AG04450 (cell line): ENCODE results near the gene SECTM1. TPM values are rescaled to one million over a fixed set of nuclear protein-coding genes. Genes with fewer than 3 reads are reported as not detected.

Source experiments
- CTCF ChIA-PET: fragments of 300-600, 350-600 bp; formaldehyde crosslinking; extraction: SDS; loops from one replicate; lab custom pipeline; 2022; ENCODE audit warnings: antibody characterized with exemption, inconsistent platforms; lab: Charles Lee
- POLR2A ChIA-PET: fragments of 350-600 bp; formaldehyde crosslinking; extraction: SDS; loops from one replicate; lab custom pipeline; 2021; ENCODE audit warnings: antibody characterized with exemption, inconsistent platforms; lab: Yijun Ruan, JAX
- DNase-seq: peaks from one replicate; pipeline ENCODE4 v3.0.0-alpha.2; 2011; ENCODE audit warnings: low read depth, low spot score
- H3K27ac ChIP-seq: one replicate; pipeline ENCODE4 v1.5.1; 2012; ENCODE audit warnings: low read depth, low read length, control low read depth
- H3K27me3 ChIP-seq: one replicate; pipeline ENCODE4 v1.6.0; 2012; ENCODE audit warnings: low read length; ENCODE audit not compliant: control insufficient read depth, insufficient read depth
- H3K4me3 ChIP-seq: 2 replicates; pipeline ENCODE4 v1.5.1; 2011; ENCODE audit warnings: mild to moderate bottlenecking, low read depth, low read length, control low read depth
- H3K9me3 ChIP-seq: 2 replicates; pipeline ENCODE4 v1.5.1; 2012; ENCODE audit warnings: low read length; ENCODE audit not compliant: control insufficient read depth, insufficient read depth
- polyA plus RNA-seq: library from polyadenylated mRNA; depleted of rRNA; stranded (reverse); fragments of >200 nt; gene quantifications from 2 replicates; pipeline ENCODE4 v1.2.3, GENCODE V29; 2011
- TF ChIP-seq, protein P1 (sequence below): IDR thresholded peaks from 2 replicates; pipeline ENCODE4 v1.5.1; 2011; ENCODE audit warnings: low read depth, low read length, control low read depth, inconsistent platforms

SECTM1 gene
- polyA plus RNA-seq, 1 experiment = 8.0 TPM

DNA sequence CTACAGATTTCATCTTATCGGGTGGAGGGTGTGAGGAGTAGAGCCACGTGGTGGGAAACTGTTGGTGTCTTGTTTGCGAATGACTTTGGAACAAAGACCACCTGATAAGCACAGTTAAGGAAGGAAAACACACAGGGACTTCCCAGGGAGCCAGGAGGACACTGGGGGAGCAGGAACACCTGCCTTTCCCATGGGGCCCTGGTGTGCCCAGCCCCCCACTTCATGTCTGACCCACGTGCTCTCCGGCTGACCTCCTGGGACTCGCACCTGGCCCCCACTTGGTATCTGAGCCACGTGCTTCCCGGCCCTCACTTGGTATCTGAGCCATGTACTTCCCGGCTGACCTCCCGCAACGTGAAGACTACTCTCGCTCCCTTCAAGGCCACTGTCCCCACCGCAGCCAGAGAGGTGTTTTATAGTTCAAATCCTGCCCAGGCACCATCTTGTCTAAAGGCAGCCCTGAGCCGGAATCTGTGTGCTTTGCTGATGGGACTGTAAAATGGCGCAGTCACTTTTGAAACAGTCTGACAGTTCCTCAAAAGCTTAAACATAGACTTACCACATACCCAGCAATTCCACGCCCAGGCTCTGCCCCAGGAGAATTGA, 54.7 kb downstream of the SECTM1 start:
- TF ChIP-seq, protein P1, sequence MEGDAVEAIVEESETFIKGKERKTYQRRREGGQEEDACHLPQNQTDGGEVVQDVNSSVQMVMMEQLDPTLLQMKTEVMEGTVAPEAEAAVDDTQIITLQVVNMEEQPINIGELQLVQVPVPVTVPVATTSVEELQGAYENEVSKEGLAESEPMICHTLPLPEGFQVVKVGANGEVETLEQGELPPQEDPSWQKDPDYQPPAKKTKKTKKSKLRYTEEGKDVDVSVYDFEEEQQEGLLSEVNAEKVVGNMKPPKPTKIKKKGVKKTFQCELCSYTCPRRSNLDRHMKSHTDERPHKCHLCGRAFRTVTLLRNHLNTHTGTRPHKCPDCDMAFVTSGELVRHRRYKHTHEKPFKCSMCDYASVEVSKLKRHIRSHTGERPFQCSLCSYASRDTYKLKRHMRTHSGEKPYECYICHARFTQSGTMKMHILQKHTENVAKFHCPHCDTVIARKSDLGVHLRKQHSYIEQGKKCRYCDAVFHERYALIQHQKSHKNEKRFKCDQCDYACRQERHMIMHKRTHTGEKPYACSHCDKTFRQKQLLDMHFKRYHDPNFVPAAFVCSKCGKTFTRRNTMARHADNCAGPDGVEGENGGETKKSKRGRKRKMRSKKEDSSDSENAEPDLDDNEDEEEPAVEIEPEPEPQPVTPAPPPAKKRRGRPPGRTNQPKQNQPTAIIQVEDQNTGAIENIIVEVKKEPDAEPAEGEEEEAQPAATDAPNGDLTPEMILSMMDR = no peak
- Histone ChIP-seq H3K4me3 (no peak overlapping the region), H3K27ac (no peak overlapping the region), H3K9me3 (no peaks in the 10 kb centered on the region), H3K27me3 (no peaks in the 10 kb centered on the region)
- ChIA-PET POLR2A (no interaction called here), CTCF (no interaction called here)
- no peak for DNase-seq

DNA sequence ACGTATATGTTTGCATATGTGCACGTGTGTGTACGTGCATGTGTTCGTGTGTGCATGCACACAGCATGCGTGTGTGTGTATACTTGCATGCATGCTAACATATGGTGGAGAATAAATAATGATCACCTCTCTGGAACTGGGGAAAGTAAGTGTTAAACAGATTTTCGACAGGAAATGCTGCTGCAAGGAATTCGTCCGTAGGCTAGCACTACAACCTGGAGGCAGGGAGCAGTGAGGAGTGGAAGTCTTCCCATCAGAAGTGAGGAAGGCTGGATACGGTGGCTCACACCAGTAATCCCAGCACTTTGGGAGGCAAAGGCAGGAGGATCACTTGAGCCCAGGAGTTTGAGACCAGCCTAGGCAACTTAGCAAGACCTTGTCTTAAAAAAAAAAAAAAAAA, 55.3 kb downstream of the SECTM1 start:
- TF ChIP-seq, protein P1 = no peak
- ChIA-PET POLR2A (no interaction called here), CTCF (no interaction called here)

DNA sequence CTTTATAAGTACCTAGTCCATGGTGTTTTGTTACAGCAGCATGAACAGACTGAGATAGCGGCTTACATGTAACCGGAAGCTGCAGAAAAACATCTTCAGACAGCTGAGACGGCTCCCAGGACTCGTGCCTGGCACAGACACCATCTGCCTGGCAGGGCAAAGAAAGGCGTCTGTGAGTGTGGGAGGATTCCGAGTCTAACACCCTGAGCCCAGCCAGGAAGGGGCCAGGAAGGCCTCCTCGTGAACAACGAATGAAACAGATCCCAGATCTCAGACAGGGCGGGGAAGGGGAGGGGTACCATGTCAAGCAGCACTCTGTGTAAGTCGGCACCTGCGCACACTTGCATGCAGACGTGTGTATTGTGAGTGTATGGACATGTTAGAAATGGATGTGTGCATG, 55.7 kb downstream of the SECTM1 start:
- TF ChIP-seq, protein P1 = no peak
- no peak for DNase-seq
- CTCF ChIA-PET = no interaction called here
- Histone ChIP-seq H3K9me3 (no peaks in the 10 kb centered on the region), H3K27ac (no peak overlapping the region), H3K27me3 (no peaks in the 10 kb centered on the region), H3K4me3 (no peak overlapping the region)
- POLR2A ChIA-PET = no interaction called here

More for the DNA sequence above, 55.3 kb downstream of the SECTM1 start:
- no peak for DNase-seq
- Histone ChIP-seq H3K27ac (no peak overlapping the region), H3K9me3 (no peaks in the 10 kb centered on the region), H3K4me3 (no peak overlapping the region), H3K27me3 (no peaks in the 10 kb centered on the region)

DNA sequence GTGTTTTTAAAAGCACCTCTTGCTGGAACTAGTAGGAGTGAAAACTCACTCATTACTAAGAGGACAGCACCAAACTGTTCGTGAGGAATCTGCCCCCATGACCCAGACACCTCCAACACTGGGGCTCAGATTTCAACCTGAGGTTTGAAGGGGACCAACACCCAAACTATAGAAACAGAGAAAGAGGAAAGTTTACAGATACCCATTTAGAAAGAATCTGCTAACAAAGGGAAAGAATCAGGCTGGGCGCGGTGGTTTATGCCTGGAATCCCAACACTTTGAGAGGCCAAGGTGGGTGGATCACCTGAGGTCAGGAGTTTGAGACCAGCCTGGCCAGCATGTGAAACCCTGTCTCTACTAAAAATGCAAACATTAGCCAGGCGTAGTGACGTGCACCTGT, 56.6 kb downstream of the SECTM1 start:
- TF ChIP-seq, protein P1 = no peak
- CTCF ChIA-PET = no interaction called here
- POLR2A ChIA-PET = no interaction called here

DNA sequence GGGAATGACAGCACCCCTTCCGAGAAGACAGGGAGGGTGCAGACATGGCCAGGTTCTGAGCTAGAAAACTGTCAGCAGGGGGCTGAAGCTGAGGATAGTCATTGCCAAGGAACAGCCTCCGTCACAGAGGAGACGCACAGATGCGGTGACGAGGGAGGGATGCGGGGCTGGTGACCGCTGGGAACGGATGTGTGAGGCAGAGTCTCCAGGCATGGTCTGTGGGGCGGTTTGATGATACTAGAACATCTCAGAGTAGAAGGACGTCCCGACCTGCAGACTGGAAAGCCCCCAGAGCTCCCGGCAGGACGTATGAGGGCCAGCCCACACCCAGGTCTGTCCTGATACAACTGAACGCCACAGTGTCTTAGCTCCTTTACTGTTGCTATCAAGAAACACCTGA, 58.2 kb downstream of the SECTM1 start:
- POLR2A ChIA-PET = no interaction called here
- DNase-seq = no peak
- Histone ChIP-seq H3K27ac (no peak overlapping the region), H3K4me3 (no peak overlapping the region), H3K27me3 (no peaks in the 10 kb centered on the region), H3K9me3 (no peaks in the 10 kb centered on the region; the same call in 1 of the 2 replicates)
- CTCF ChIA-PET = interaction anchor here (1.3 kb wide), 1 partner anchor 46 kb away, joined by 3 read pairs; no protein-coding TSS in a partner anchor
- TF ChIP-seq, protein P1 = no peak

More for the DNA sequence above, 56.6 kb downstream of the SECTM1 start:
- no peak overlapping the region for H3K27ac ChIP-seq
- no peaks in the 10 kb centered on the region for H3K27me3 ChIP-seq
- no peak for DNase-seq
- H3K9me3 ChIP-seq = no peaks in the 10 kb centered on the region; the same call in 1 of the 2 replicates
- no peak overlapping the region for H3K4me3 ChIP-seq
